OCI-LY7 (cell line): ENCODE results near the gene CBLL1.

ENCODE experiments used
- CTCF ChIP-seq: fragments of 200-600 bp; sonication (generic); conservative IDR thresholded peaks from 2 replicates; pipeline ENCODE4 v1.5.1; 2014; ENCODE audit warnings: mild to moderate bottlenecking, antibody characterized with exemption, low read length, moderate library complexity, mixed read lengths
- EZH2phosphoT487 ChIP-seq: fragments of 200-600 bp; sonication (generic); IDR thresholded peaks from 2 replicates; pipeline ENCODE4 v1.6.1; 2018; ENCODE audit warnings: low read depth, borderline replicate concordance, mild to moderate bottlenecking, mixed run types, antibody characterized with exemption, low read length, moderate library complexity, mixed read lengths

- TF ChIP-seq CTCF: no peak
- TF ChIP-seq EZH2phosphoT487: no peak
Observed at GRCh38 chr7:107701191-107701590, 42.8 kb upstream of the CBLL1 start.
